ENCODE results near the gene MIF4GD.

Gene MIF4GD

DNA sequence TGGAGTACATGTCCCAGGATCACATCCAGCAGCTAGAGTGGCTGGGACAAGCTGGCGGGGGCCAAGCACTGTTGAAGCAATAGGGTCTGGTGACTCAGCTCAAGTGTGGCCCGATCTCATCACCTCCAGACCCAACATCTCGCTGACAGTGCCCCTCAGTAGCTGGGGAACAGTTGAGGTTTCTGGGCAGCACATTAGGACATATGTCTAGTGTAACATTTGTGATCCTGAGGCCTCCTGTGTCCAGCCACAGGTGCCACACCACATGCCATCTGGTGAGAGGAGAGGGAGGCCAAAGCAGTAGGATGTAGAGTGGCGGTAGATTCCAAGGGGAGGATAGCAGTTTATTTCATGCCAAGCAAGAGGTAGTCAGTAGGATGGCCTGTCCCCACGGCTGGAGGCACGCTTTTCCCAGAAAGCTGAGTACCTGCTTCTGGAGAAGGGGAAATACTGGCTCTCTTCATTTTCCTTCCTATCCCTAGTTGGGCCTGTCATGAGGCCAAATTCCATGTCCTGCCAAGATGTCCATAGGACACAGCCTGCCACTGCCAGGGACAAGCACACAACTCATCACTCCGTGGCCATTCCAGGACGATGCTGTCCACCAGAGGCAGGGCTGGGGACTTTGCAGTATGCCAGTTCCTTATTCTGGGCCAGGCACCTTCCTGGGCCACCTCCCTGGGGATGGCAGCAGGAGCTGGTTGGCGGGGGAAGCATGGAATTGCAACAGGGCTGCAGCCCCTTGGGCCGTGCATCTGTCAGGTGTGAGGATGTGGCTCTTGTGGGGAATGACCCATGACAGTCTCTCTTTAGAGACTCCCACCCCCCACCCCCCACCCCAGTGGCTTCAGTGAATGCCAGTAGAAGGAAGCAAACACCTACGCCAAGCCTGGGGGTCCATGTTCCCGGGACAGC is 33.7 kb downstream of the MIF4GD start:
- H3K4me3 ChIP-seq (ENCODE audit: insufficient read depth, low read depth, low read length): no peak overlapping the region
- peaks cover 48% of the 10 kb centered on the region for H3K36me3 ChIP-seq (ENCODE audit: control insufficient read depth, insufficient read depth, low read length)
- H3K9me3 ChIP-seq (ENCODE audit: control insufficient read depth, low read length): no peaks in the 10 kb centered on the region
- H3K27me3 ChIP-seq (ENCODE audit: control insufficient read depth, insufficient read depth, low read length, poor library complexity, severe bottlenecking): no peaks in the 10 kb centered on the region
- H3K27ac ChIP-seq (ENCODE audit: insufficient read depth, low read depth, low read length, poor library complexity, severe bottlenecking): no peak overlapping the region
- H3K4me1 ChIP-seq (ENCODE audit: control insufficient read depth, insufficient read depth, low read length): no peaks in the 10 kb centered on the region
- 96 to 97% methylated on average over 12 of the region's 12 CpGs for WGBS, 2 experiments

DNA sequence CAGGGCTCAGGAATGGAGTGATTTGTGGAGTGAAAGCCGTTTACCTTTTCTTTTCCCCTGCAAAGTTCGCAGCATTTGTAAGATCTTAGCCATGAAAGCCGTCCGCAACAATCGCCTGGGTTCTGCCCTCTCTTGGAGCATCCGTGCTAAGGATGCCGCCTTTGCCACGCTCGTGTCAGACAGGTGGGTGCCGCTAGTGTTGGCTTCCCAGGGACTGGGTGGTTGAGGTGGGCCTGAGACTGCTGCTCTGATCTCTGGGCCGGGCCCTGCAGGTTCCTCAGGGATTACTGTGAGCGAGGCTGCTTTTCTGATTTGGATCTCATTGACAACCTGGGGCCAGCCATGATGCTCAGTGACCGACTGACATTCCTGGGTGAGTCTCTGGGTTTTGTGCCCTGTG is 38.2 kb downstream of the MIF4GD start:
- Histone ChIP-seq H3K27ac (ENCODE audit: insufficient read depth, low read depth, low read length, poor library complexity, severe bottlenecking) (no peak overlapping the region), H3K4me3 (ENCODE audit: insufficient read depth, low read depth, low read length) (no peak overlapping the region), H3K9me3 (ENCODE audit: control insufficient read depth, low read length) (no peaks in the 10 kb centered on the region), H3K36me3 (ENCODE audit: control insufficient read depth, insufficient read depth, low read length) (peaks cover 65% of the 10 kb centered on the region), H3K27me3 (ENCODE audit: control insufficient read depth, insufficient read depth, low read length, poor library complexity, severe bottlenecking) (no peaks in the 10 kb centered on the region), H3K4me1 (ENCODE audit: control insufficient read depth, insufficient read depth, low read length) (no peaks in the 10 kb centered on the region)
- 95 to 97% methylated on average over 13 of the region's 13 CpGs for WGBS, 2 experiments

- Histone ChIP-seq H3K27ac (ENCODE audit: insufficient read depth, low read depth, low read length, poor library complexity, severe bottlenecking) (no peak overlapping the region), H3K4me1 (ENCODE audit: control insufficient read depth, insufficient read depth, low read length) (no peaks in the 10 kb centered on the region), H3K4me3 (ENCODE audit: insufficient read depth, low read depth, low read length) (no peak overlapping the region), H3K27me3 (ENCODE audit: control insufficient read depth, insufficient read depth, low read length, poor library complexity, severe bottlenecking) (no peaks in the 10 kb centered on the region), H3K36me3 (ENCODE audit: control insufficient read depth, insufficient read depth, low read length) (peaks cover 67% of the 10 kb centered on the region), H3K9me3 (ENCODE audit: control insufficient read depth, low read length) (no peaks in the 10 kb centered on the region)
- 96 to 97% methylated on average over 18 of the region's 18 CpGs for WGBS, 2 experiments
These were observed 39.1 kb downstream of the MIF4GD start for GRCh38 chr17:75231741-75232464.

GRCh38 chr17:75231071-75231470 is 40.0 kb downstream of the MIF4GD start:
- Histone ChIP-seq H3K4me1 (ENCODE audit: control insufficient read depth, insufficient read depth, low read length) (no peaks in the 10 kb centered on the region), H3K36me3 (ENCODE audit: control insufficient read depth, insufficient read depth, low read length) (peaks cover 68% of the 10 kb centered on the region), H3K27ac (ENCODE audit: insufficient read depth, low read depth, low read length, poor library complexity, severe bottlenecking) (no peak overlapping the region), H3K27me3 (ENCODE audit: control insufficient read depth, insufficient read depth, low read length, poor library complexity, severe bottlenecking) (no peaks in the 10 kb centered on the region), H3K9me3 (ENCODE audit: control insufficient read depth, low read length) (no peaks in the 10 kb centered on the region), H3K4me3 (ENCODE audit: insufficient read depth, low read depth, low read length) (no peak overlapping the region)
- WGBS, 2 experiments: 94 to 96% methylated on average over 8 of the region's 8 CpGs

DNA sequence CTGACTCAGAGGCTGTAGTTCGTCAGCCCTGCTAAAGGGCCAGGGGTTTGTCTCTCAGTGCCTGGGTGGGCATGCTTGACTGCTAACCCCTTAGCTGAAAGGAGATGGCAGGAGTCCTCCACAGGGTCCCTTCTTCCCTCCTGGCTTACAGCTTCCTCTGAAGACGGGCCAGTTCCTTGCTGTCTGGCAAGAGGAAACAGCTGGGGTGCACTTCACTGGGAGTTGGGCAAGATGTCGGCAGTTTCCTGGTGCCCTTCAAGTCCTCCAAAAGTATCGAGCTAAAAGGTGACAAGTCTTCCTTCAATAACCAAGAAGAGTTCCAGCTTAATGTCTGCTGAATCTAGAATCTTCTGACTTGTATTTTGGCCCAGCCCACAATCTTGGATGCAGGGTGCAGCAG is 42.2 kb downstream of the MIF4GD start:
- H3K4me3 ChIP-seq (ENCODE audit: insufficient read depth, low read depth, low read length): no peak overlapping the region
- 95% methylated on average over 4 of the region's 4 CpGs for WGBS, 2 experiments
- H3K36me3 ChIP-seq (ENCODE audit: control insufficient read depth, insufficient read depth, low read length): peaks cover 57% of the 10 kb centered on the region
- H3K4me1 ChIP-seq (ENCODE audit: control insufficient read depth, insufficient read depth, low read length): no peaks in the 10 kb centered on the region
- H3K9me3 ChIP-seq (ENCODE audit: control insufficient read depth, low read length): no peaks in the 10 kb centered on the region
- no peak overlapping the region for H3K27ac ChIP-seq (ENCODE audit: insufficient read depth, low read depth, low read length, poor library complexity, severe bottlenecking)
- no peaks in the 10 kb centered on the region for H3K27me3 ChIP-seq (ENCODE audit: control insufficient read depth, insufficient read depth, low read length, poor library complexity, severe bottlenecking)

DNA sequence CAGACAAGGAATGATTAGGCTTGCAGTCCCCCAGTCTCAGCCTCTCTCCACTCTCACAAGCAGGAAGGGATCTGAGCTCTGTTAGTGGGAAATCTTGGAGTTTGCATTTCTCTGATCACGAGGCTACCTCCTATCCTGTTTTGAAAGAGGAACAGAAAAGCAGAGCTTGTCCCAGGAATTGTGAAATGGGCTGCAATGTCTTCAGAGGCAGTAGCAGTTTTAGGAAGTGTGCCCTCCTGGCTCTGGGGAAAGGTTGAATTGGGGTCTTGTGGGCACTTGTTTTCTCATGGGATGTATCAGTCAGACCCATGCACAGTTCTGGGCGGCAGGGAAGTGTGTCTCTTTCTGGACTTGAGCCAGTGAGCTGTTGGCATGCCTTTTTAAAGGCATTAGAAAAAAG is 42.7 kb downstream of the MIF4GD start:
- Histone ChIP-seq H3K27ac (ENCODE audit: insufficient read depth, low read depth, low read length, poor library complexity, severe bottlenecking) (no peak overlapping the region), H3K36me3 (ENCODE audit: control insufficient read depth, insufficient read depth, low read length) (peaks cover 57% of the 10 kb centered on the region), H3K4me3 (ENCODE audit: insufficient read depth, low read depth, low read length) (no peak overlapping the region), H3K9me3 (ENCODE audit: control insufficient read depth, low read length) (no peaks in the 10 kb centered on the region), H3K27me3 (ENCODE audit: control insufficient read depth, insufficient read depth, low read length, poor library complexity, severe bottlenecking) (no peaks in the 10 kb centered on the region), H3K4me1 (ENCODE audit: control insufficient read depth, insufficient read depth, low read length) (no peaks in the 10 kb centered on the region)
- WGBS, 2 experiments: 97 to 98% methylated on average over 2 of the region's 2 CpGs

GRCh38 chr17:75227729-75228128 is 43.3 kb downstream of the MIF4GD start:
- Histone ChIP-seq H3K27ac (ENCODE audit: insufficient read depth, low read depth, low read length, poor library complexity, severe bottlenecking) (no peak overlapping the region), H3K4me3 (ENCODE audit: insufficient read depth, low read depth, low read length) (no peak overlapping the region), H3K27me3 (ENCODE audit: control insufficient read depth, insufficient read depth, low read length, poor library complexity, severe bottlenecking) (no peaks in the 10 kb centered on the region), H3K36me3 (ENCODE audit: control insufficient read depth, insufficient read depth, low read length) (peaks cover 53% of the 10 kb centered on the region), H3K9me3 (ENCODE audit: control insufficient read depth, low read length) (no peaks in the 10 kb centered on the region), H3K4me1 (ENCODE audit: control insufficient read depth, insufficient read depth, low read length) (no peaks in the 10 kb centered on the region)
- WGBS, 2 experiments: 95 to 96% methylated on average over 4 to 5 of the region's 5 CpGs

DNA sequence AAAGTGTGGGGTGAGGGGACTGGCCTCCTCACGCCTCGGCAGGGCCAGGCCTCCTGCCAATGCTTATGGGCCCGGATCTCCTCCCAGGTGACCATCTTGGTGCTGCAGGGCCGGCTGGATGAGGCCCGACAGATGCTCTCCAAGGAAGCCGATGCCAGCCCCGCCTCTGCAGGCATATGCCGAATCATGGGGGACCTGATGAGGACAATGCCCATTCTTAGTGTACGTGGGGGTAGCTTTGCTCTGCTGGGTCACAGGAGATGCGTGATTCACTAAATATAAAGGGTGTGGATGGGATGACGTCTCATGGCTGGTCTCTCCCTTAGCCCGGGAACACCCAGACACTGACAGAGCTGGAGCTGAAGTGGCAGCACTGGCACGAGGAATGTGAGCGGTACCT is 46.0 kb downstream of the MIF4GD start:
- H3K9me3 ChIP-seq (ENCODE audit: control insufficient read depth, low read length): no peaks in the 10 kb centered on the region
- H3K4me3 ChIP-seq (ENCODE audit: insufficient read depth, low read depth, low read length): no peak overlapping the region
- H3K36me3 ChIP-seq (ENCODE audit: control insufficient read depth, insufficient read depth, low read length): peaks cover 44% of the 10 kb centered on the region
- H3K27ac ChIP-seq (ENCODE audit: insufficient read depth, low read depth, low read length, poor library complexity, severe bottlenecking): no peak overlapping the region
- WGBS, 2 experiments: 87% methylated on average over 14 of the region's 14 CpGs
- no peaks in the 10 kb centered on the region for H3K4me1 ChIP-seq (ENCODE audit: control insufficient read depth, insufficient read depth, low read length)
- no peaks in the 10 kb centered on the region for H3K27me3 ChIP-seq (ENCODE audit: control insufficient read depth, insufficient read depth, low read length, poor library complexity, severe bottlenecking)

- Histone ChIP-seq H3K4me3 (ENCODE audit: insufficient read depth, low read depth, low read length) (no peak overlapping the region), H3K36me3 (ENCODE audit: control insufficient read depth, insufficient read depth, low read length) (peaks cover 31% of the 10 kb centered on the region), H3K4me1 (ENCODE audit: control insufficient read depth, insufficient read depth, low read length) (no peaks in the 10 kb centered on the region), H3K27ac (ENCODE audit: insufficient read depth, low read depth, low read length, poor library complexity, severe bottlenecking) (no peak overlapping the region), H3K27me3 (ENCODE audit: control insufficient read depth, insufficient read depth, low read length, poor library complexity, severe bottlenecking) (no peaks in the 10 kb centered on the region), H3K9me3 (ENCODE audit: control insufficient read depth, low read length) (no peaks in the 10 kb centered on the region)
- 95 to 96% methylated on average over 3 of the region's 3 CpGs for WGBS, 2 experiments
These were observed 51.2 kb downstream of the MIF4GD start for GRCh38 chr17:75219815-75220214.

DNA sequence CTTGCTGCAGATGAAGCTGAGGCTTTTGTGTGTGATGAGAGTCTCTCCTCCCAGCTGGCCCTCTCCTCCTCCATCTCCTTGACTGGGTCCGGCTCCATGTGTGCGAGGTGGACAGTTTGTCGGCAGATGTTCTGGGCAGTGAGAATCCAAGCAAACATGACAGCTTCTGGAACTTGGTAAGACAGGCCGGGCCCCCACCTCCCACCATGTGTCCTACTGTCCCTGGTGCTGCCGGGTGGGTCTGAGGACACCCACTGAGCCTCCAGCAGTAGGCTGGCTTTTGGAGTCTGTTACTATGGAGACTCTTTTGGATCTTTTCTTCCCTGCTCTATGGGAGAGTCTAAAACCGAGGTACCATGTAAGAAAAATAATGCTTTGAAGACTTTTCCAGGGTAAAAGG is 52.9 kb downstream of the MIF4GD start:
- Histone ChIP-seq H3K36me3 (ENCODE audit: control insufficient read depth, insufficient read depth, low read length) (peaks cover 40% of the 10 kb centered on the region), H3K4me1 (ENCODE audit: control insufficient read depth, insufficient read depth, low read length) (no peaks in the 10 kb centered on the region), H3K4me3 (ENCODE audit: insufficient read depth, low read depth, low read length) (no peak overlapping the region), H3K9me3 (ENCODE audit: control insufficient read depth, low read length) (no peaks in the 10 kb centered on the region), H3K27ac (ENCODE audit: insufficient read depth, low read depth, low read length, poor library complexity, severe bottlenecking) (peak overlapping the region; percentile 1), H3K27me3 (ENCODE audit: control insufficient read depth, insufficient read depth, low read length, poor library complexity, severe bottlenecking) (no peaks in the 10 kb centered on the region)
- WGBS, 2 experiments: 77 to 79% methylated on average over 6 of the region's 6 CpGs
